C4-2B (cell line): ENCODE results near the gene KLF17.

Experiments
- CTCF ChIP-seq: fragments of 450-650 bp; conservative IDR thresholded peaks from 2 replicates; pipeline ENCODE4 v1.5.1; 2017; ENCODE audit warnings: mild to moderate bottlenecking
- ZFX ChIP-seq: fragments of 450-650 bp; IDR thresholded peaks from 2 replicates; pipeline ENCODE4 v1.6.1; 2017

DNA sequence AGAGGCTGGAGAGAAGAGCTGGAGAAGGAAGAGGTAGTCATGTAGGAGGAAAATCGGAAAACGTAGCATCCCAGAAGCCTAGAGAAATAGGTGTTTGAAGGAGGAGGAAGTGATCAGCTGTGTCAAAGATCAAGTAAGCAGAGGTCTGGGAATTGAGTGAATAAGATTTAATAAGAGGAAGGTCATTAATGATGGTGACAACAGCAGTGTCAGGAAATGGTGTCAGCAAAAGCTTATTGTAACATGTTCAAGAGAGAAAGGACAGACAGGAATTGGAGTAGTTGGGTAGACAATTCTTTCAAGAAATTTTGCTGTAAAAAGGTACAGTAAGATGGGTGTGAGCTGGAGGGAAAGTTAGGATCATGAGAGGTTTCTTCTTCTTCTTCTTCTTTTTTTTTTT lies 45.8 kb upstream of the KLF17 start:
- no peak for TF ChIP-seq CTCF
- TF ChIP-seq ZFX, result no peak
